Prostate gland (tissue), 2 donors: ENCODE measurements around the gene UNC5A.

Experiments
- CTCF ChIP-seq, 4 experiments: fragments of 200-600 bp in 2 of 4; fragments of 450-650 bp in 2 of 4; sonication (generic) in 2 of 4; IDR thresholded peaks; 1 replicate in 3 of 4; 2 replicates in 1 of 4; pipeline ENCODE4 v1.5.1; 2016 to 2019; ENCODE audit warnings: antibody characterized with exemption in 4 of 4, mild to moderate bottlenecking in 2 of 4, moderate library complexity in 2 of 4
- POLR2A ChIP-seq: fragments of 450-650 bp; IDR thresholded peaks from one replicate; pipeline ENCODE4 v1.6.1; 2016; ENCODE audit warnings: antibody characterized with exemption, mild to moderate bottlenecking

GRCh38 chr5:176845392-176845713 lies 35.0 kb downstream of the UNC5A start:
- TF ChIP-seq CTCF (IDR thresholded peaks at IDR 0.05) (no peak), POLR2A (no peak)
